ENCODE results near the gene PLEKHA3. TPM values are rescaled to one million over a fixed set of nuclear protein-coding genes. Genes with fewer than 3 reads are reported as not detected.
A peak's percentile ranks its signal among the peaks of the same experiment; 100 is the strongest.

The PLEKHA3 gene
- total RNA-seq, 1 donor from 2014 or later = 41.4 TPM

DNA sequence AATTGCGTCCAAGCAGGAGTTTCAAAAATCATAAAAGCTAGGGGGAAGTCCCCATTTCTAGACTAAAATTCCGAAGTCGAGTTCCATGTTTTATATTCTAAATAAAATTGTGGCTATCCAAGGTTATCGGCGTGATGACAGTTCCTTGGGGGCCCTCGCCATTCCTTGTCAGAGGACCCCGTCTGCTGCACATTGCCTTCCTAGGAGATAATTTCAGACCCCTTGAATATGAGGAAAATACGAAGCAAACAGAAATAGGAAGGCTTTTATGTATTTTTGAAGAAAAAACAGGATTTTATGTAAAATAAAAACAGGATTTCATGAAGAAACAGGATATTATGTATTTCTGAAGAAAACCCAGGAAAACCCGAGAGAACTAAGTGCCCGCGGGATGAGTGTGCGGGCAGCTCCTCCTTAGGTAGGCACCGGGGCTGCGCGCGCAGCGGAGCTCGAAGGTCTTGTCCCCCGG is 465 bp upstream of the PLEKHA3 start:
- peak overlapping the region; percentile 83 for H3K4me3 ChIP-seq
- intact Hi-C loops (cut with micrococcal nuclease) = no loop called here
- DNase-seq = no peak
- no peaks in the 10 kb centered on the region for H3K9me3 ChIP-seq (replicated peaks)
- TF ChIP-seq, protein P1, sequence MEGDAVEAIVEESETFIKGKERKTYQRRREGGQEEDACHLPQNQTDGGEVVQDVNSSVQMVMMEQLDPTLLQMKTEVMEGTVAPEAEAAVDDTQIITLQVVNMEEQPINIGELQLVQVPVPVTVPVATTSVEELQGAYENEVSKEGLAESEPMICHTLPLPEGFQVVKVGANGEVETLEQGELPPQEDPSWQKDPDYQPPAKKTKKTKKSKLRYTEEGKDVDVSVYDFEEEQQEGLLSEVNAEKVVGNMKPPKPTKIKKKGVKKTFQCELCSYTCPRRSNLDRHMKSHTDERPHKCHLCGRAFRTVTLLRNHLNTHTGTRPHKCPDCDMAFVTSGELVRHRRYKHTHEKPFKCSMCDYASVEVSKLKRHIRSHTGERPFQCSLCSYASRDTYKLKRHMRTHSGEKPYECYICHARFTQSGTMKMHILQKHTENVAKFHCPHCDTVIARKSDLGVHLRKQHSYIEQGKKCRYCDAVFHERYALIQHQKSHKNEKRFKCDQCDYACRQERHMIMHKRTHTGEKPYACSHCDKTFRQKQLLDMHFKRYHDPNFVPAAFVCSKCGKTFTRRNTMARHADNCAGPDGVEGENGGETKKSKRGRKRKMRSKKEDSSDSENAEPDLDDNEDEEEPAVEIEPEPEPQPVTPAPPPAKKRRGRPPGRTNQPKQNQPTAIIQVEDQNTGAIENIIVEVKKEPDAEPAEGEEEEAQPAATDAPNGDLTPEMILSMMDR (IDR thresholded peaks at IDR 0.05; ENCODE audit: borderline replicate concordance) = no peak
- H3K27me3 ChIP-seq (ENCODE audit: low read depth) = no peaks in the 10 kb centered on the region
- no peaks in the 10 kb centered on the region for H3K36me3 ChIP-seq
- peak overlapping the region; percentile 90 for H3K27ac ChIP-seq (replicated peaks)
- H3K4me1 ChIP-seq = peaks cover 72% of the 10 kb centered on the region

DNA sequence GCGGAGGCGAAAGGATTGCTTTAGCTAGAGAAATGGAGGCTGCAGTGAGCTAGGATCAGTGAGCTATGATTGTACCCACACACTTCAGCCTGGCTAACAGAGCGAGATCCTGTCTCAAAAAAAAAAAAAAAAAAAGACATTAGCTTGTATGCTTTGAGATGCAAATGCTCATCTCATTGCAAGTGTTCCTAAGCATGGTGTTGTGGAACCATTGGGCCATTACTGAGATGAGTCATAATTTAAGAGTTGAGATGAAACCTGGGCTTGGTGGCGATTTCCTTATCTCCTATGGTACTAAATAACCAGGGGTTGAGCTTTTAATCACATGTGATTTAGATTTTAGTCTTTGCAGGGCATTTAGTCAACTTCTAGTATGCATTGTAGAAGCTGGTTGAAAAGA is 2.2 kb downstream of the PLEKHA3 start:
- no peak overlapping the region for H3K27ac ChIP-seq (replicated peaks)
- peak overlapping the region; percentile 83 for H3K4me3 ChIP-seq
- H3K27me3 ChIP-seq (ENCODE audit: low read depth) = no peaks in the 10 kb centered on the region
- intact Hi-C loops (cut with micrococcal nuclease) = no loop called here
- TF ChIP-seq, protein P1 (IDR thresholded peaks at IDR 0.05; ENCODE audit: borderline replicate concordance) = no peak
- peaks cover 74% of the 10 kb centered on the region for H3K4me1 ChIP-seq
- no peaks in the 10 kb centered on the region for H3K9me3 ChIP-seq (replicated peaks)
- peaks cover 10% of the 10 kb centered on the region for H3K36me3 ChIP-seq
- DNase-seq = no peak

DNA sequence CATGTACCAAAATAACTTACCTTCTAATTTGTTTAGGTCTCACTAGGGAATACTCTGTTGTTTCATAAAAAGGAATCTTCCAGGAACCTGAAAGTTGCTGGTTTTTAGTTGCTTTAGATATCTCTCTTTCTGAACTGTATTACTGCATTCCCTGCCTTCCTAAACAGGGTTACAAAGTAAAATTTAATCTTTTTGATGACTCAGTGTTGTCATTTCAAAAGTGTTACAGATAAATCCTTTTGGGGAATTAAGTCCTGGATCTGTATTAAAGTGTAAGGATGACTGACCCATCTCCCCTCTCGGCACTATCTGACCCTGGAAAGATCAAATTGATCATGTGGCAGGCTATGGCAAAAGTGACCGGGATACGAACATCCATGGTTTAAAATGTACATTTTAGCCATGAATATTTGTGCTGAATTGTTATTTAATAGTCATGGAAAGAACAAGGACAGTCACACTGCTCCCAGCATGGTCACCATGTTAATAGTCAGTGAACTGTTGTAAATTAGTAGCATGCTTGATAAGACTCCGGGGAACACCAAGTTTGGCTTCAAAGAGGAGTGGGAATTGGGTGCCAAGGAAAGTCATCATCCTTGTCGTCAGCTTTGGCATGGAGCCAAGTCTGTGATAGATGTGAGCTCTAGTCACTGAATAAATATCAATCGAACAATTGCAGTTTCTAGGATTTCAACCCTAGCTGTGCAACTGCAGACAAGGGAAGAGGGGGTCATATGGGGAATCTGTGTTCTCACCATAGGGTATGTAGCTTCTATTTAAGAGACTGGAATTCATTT is 4.2 kb downstream of the PLEKHA3 start:
- peak overlapping the region; percentile 40 for H3K27ac ChIP-seq (replicated peaks)
- H3K9me3 ChIP-seq (replicated peaks) = no peaks in the 10 kb centered on the region
- DNase-seq = peak; percentile 27
- H3K4me3 ChIP-seq = peak overlapping the region; percentile 9
- no peaks in the 10 kb centered on the region for H3K27me3 ChIP-seq (ENCODE audit: low read depth)
- H3K36me3 ChIP-seq = peaks cover 14% of the 10 kb centered on the region
- H3K4me1 ChIP-seq = peaks cover 56% of the 10 kb centered on the region
- TF ChIP-seq, protein P1 (IDR thresholded peaks at IDR 0.05; ENCODE audit: borderline replicate concordance) = no peak
- intact Hi-C loops (cut with micrococcal nuclease) = no loop called here

DNA sequence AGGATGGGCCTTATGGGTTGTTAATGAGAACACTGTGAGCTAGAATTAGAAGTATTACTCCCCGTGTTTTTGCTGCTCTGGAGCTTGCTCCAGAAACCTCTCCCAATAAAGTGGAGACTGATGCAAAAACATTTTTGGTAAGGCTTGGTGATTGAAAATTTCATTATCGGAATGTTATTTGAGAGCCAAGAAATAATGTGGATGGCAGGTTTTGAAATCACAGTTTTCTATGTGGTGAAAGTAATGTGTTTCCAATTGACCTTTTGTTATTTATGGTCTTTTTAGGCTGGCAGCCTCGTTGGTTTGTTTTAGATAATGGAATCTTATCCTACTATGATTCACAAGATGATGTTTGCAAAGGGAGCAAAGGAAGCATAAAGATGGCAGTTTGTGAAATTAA is 5.1 kb downstream of the PLEKHA3 start:
- H3K4me1 ChIP-seq = peaks cover 50% of the 10 kb centered on the region
- intact Hi-C loops (cut with micrococcal nuclease) = no loop called here
- no peak for DNase-seq
- TF ChIP-seq, protein P1 (IDR thresholded peaks at IDR 0.05; ENCODE audit: borderline replicate concordance) = no peak
- no peaks in the 10 kb centered on the region for H3K9me3 ChIP-seq (replicated peaks)
- H3K36me3 ChIP-seq = peaks cover 16% of the 10 kb centered on the region
- no peak overlapping the region for H3K27ac ChIP-seq (replicated peaks)
- H3K4me3 ChIP-seq = no peak overlapping the region
- H3K27me3 ChIP-seq (ENCODE audit: low read depth) = no peaks in the 10 kb centered on the region

DNA sequence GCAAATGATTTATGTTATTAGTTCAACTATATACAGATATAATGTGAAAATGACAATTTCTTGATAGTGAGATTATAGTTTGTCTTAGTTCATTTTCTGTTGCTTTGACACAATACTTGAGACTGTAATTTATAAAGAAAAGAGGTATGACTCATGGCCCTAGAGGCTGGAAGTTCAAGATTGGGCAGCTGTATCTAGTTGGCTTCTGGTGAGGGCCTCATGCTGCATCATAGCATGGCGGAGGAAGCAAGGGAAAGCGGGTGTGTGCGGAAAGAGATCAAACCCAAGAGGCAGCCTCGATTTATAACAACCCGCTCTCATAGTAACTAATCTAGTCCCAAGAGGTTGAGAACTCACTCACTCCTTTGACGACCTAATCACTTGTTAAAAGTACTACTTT is 11.4 kb downstream of the PLEKHA3 start:
- no peaks in the 10 kb centered on the region for H3K9me3 ChIP-seq (replicated peaks)

More for the DNA sequence above, 11.4 kb downstream of the PLEKHA3 start:
- DNase-seq = no peak
- Histone ChIP-seq H3K27me3 (ENCODE audit: low read depth) (no peaks in the 10 kb centered on the region), H3K4me1 (no peaks in the 10 kb centered on the region), H3K36me3 (peaks cover 70% of the 10 kb centered on the region), H3K4me3 (no peak overlapping the region), H3K27ac (replicated peaks) (no peak overlapping the region)
- intact Hi-C loops (cut with micrococcal nuclease) = no loop called here
- TF ChIP-seq, protein P1 (IDR thresholded peaks at IDR 0.05; ENCODE audit: borderline replicate concordance) = no peak

Measured in left ventricle myocardium inferior (tissue), 1 donor.